Measurements from ENCODE around the gene TMEM267. TPM values are rescaled to one million over a fixed set of nuclear protein-coding genes. Genes with fewer than 3 reads are reported as not detected.

TMEM267 gene
- total and polyA plus RNA-seq, 2 of the 8 experiments (the other 6 are each of a cell fraction or from before 2014, with no cell fraction given), result 4.8 to 6.2 TPM

DNA sequence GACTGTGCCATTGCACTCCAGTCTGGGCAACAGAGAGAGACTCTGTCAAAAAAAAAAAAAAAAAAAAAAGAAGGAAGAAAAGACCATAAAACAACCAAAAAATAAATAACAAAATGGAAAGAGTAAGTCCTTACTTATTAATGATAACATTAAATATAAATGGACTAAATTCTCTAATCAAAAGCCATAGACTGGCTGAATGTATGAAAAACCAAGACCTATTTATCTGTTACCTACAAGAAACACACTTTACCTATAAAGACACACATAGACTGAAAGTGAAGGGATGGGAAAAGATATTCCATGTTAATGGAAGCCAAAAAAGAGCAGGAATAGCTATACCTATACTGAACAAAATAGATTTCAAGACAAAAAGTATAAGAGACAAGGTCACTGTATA, 16.6 kb downstream of the TMEM267 start:
- no peak overlapping the region for H2AFZ ChIP-seq (ENCODE audit: low read length)
- H3K23ac ChIP-seq (ENCODE audit: insufficient read length), result no peak overlapping the region
- H3K9me3 ChIP-seq (ENCODE audit: insufficient read depth in 2 of 2, low read depth in 1 of 2, low read length in 1 of 2), result 0 out of 4 replicates have a peak, but pooled peaks cover 0 to 5% of the 10 kb centered on the region in 2 experiments
- no peaks in the 10 kb centered on the region for H3K4me1 ChIP-seq (replicated peaks in 1 of 4; ENCODE audit: control insufficient read depth in 3 of 4, insufficient read depth in 4 of 4, low read length in 3 of 4)
- ChIA-PET POLR2A (ENCODE audit: partially characterized antibody) (interaction anchor here (1.9 kb wide), 1 partner anchor 17 kb away, joined by 4 read pairs; the partner anchor contains the start of gene TMEM267), CTCF (ENCODE audit: partially characterized antibody) (interaction anchor here (0.6 to 1.3 kb wide), 2 partner anchors 17 to 358 kb away, joined by 3 read pairs; partner anchors contain the start of gene TMEM267)
- no peak overlapping the region for H3K14ac ChIP-seq (ENCODE audit: insufficient read length)
- FAIRE-seq (no peak), DNase-seq (ENCODE audit: low read depth in 1 of 2, low spot score in 2 of 2) (no peak)
- H3K4me3 ChIP-seq (ENCODE audit: extremely low read depth in 1 of 4, insufficient read depth in 2 of 4, low read depth in 3 of 4, low read length in 4 of 4), result no peak overlapping the region
- H3K56ac ChIP-seq (replicated peaks; ENCODE audit: insufficient read length, low read depth, low read length), result no peak overlapping the region
- H3K9ac ChIP-seq (replicated peaks in 1 of 4; ENCODE audit: extremely low read depth in 1 of 4, low read depth in 3 of 4, low read length in 3 of 4), result no peak overlapping the region
- no peak overlapping the region for H4K5ac ChIP-seq (ENCODE audit: insufficient read length, low read depth, low read length)
- H3K36me3 ChIP-seq (ENCODE audit: control insufficient read depth in 2 of 4, insufficient read depth in 4 of 4, low read length in 3 of 4), result no peaks in the 10 kb centered on the region; a peak in 1 of 8 replicates
- no peaks in the 10 kb centered on the region for H3K79me2 ChIP-seq (ENCODE audit: control insufficient read depth in 1 of 2, insufficient read depth in 2 of 2, low read length in 2 of 2)
- H2BK20ac ChIP-seq (ENCODE audit: low read length), result no peak overlapping the region
- H2BK15ac ChIP-seq (ENCODE audit: low read length), result no peak overlapping the region
- H3K79me1 ChIP-seq (ENCODE audit: low read depth, low read length), result no peaks in the 10 kb centered on the region
- no peak overlapping the region for H3K27ac ChIP-seq (ENCODE audit: low read depth, low read length)
- H4K91ac ChIP-seq (replicated peaks; ENCODE audit: insufficient read length, low read length), result no peak overlapping the region
- H3K4ac ChIP-seq (replicated peaks; ENCODE audit: insufficient read length, low read depth, low read length), result no peak overlapping the region
- H4K20me1 ChIP-seq (replicated peaks in 1 of 2; ENCODE audit: control insufficient read depth in 1 of 2, insufficient read depth in 2 of 2, low read length in 2 of 2), result no peaks in the 10 kb centered on the region
- H4K8ac ChIP-seq (ENCODE audit: extremely low read depth, insufficient read depth, low read length), result no peak overlapping the region
- no peaks in the 10 kb centered on the region for H3K23me2 ChIP-seq (ENCODE audit: low read depth, low read length)
- H2BK12ac ChIP-seq (ENCODE audit: low read depth, low read length), result no peak overlapping the region
- no peak overlapping the region for H2BK120ac ChIP-seq (replicated peaks; ENCODE audit: low read depth, low read length)
- H2AK5ac ChIP-seq (ENCODE audit: low read depth, low read length), result no peak overlapping the region
- H3K27me3 ChIP-seq (replicated peaks in 1 of 4; ENCODE audit: control insufficient read depth in 3 of 4, extremely low read depth in 1 of 4, insufficient read depth in 3 of 4, low read length in 3 of 4), result no peaks in the 10 kb centered on the region
- no peak overlapping the region for H2BK5ac ChIP-seq (ENCODE audit: low read depth, low read length)
- no peak overlapping the region for H3K18ac ChIP-seq (ENCODE audit: extremely low read depth, low read length)
- H3K4me2 ChIP-seq (ENCODE audit: insufficient read depth in 1 of 2, low read depth in 2 of 2, low read length in 2 of 2), result no peak overlapping the region
- no peak for TF ChIP-seq CBX5 (IDR thresholded peaks at IDR 0.05; ENCODE audit: low read depth, low read length)
- no peak for TF ChIP-seq EP300 (IDR thresholded peaks at IDR 0.05; ENCODE audit: borderline replicate concordance in 1 of 2, low read depth in 2 of 2, low read length in 2 of 2)
- no peak for TF ChIP-seq MAFK (IDR thresholded peaks at IDR 0.05; ENCODE audit: low read depth, low read length)
- TF ChIP-seq, protein P1, sequence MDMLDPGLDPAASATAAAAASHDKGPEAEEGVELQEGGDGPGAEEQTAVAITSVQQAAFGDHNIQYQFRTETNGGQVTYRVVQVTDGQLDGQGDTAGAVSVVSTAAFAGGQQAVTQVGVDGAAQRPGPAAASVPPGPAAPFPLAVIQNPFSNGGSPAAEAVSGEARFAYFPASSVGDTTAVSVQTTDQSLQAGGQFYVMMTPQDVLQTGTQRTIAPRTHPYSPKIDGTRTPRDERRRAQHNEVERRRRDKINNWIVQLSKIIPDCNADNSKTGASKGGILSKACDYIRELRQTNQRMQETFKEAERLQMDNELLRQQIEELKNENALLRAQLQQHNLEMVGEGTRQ (IDR thresholded peaks at IDR 0.05; ENCODE audit: low read length), result no peak
- TF ChIP-seq, protein P2, sequence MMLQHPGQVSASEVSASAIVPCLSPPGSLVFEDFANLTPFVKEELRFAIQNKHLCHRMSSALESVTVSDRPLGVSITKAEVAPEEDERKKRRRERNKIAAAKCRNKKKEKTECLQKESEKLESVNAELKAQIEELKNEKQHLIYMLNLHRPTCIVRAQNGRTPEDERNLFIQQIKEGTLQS (IDR thresholded peaks at IDR 0.05; ENCODE audit: insufficient read depth, low read depth, low read length), result no peak
- TF ChIP-seq SIX5 (IDR thresholded peaks at IDR 0.05; ENCODE audit: low read depth, low read length), result no peak

Data from H1 (cell line).